GM19467 (cell line): ENCODE measurements around the gene KRTAP12-2.

Experiments
- ATAC-seq: cut with Tn5 transposase; IDR thresholded peaks from one replicate; pipeline ENCODE4 v1.9.1; 2021; ENCODE audit warnings: mild to moderate bottlenecking, moderate library complexity; ENCODE audit not compliant: unreplicated experiment

KRTAP12-2 gene

DNA sequence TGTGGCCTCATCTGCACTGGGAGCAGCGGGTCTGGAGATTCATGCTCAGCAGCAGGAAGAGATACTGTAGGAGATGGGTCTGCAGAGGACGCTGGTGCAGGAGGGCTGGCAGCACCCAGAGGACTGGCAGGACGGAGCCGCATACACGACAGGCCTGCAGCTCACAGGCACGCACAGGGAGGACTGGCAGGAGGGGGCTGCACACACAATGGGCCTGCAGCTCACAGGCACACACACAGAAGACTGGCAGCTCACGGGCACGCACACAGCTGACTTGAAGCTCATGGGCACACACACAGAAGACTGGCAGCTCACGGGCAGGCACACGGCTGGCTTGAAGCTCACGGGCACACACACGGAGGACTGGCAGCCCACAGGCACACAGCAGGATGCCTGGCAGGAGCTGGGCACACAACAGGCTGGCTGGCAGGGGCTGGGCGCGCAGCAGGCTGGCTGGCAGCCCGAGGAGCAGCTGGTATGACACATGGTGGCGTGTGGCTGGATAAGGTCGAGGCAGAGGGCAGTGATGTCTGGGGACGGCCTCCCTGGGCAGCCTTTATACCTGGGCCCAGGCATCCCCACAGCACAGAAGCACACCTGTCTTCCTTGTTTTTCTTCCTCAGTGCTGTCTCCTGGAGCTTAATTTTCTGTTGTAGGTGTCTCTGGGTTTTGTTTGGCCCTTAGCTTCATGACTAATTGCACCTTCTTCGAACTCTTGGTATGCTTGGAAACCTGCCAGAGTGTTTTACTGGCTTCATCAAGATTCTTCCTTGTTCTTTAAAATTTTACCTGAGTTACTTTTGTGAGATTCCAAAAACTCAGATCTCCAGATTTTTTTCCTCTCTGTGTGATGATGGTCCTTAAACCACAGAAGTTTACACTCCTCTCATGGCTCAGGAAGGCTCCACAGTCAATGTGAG lies at the start of gene KRTAP12-2:
Gene KRTAP12-2 (minus strand): TSS at position 527 of the 920 bp plus-strand sequence. CDS start 41 bp downstream, at position 486.
- no peak for ATAC-seq

GRCh38 chr21:44714905-44715304 lies 48.2 kb upstream of the KRTAP12-2 start:
- ATAC-seq: no peak

DNA sequence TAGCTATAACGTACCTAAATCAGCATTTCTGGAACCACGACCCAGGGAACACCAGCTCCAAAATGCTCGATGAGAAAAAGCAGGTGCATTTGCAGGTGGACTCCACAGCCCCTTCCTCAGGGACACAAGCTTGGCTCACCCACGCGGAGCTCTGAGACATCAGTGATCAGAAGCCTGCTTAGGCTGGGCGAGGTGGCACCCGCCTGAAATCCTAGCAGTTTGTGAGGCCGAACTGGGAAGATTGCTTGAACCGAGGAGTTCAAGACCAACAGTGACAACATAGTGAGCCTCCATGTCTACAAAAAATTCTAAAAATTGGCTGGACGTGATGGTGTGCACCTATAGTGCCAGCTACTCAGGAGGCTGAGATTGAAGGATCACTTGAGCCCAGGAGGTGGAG lies 47.1 kb upstream of the KRTAP12-2 start:
- ATAC-seq: no peak

DNA sequence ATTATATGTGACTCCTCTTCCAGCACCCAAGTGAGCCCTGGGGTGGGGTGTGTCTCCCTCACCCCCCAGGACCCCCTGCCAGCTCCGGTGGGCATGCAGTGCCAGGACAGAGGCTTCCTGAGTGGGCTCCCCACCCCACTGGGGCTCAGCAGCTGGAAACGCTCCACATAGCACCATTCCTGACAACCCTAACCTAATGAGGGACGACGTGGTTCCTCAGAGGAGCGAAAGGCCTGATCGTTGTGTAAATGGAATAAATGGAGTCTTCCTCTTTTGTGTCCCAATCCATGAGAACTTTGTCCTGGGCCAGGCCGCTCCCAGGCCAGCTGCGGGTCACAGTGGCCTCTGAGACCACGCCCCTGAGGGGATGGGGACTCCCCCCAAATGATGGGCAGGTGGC lies 46.4 kb upstream of the KRTAP12-2 start:
- ATAC-seq: no peak

DNA sequence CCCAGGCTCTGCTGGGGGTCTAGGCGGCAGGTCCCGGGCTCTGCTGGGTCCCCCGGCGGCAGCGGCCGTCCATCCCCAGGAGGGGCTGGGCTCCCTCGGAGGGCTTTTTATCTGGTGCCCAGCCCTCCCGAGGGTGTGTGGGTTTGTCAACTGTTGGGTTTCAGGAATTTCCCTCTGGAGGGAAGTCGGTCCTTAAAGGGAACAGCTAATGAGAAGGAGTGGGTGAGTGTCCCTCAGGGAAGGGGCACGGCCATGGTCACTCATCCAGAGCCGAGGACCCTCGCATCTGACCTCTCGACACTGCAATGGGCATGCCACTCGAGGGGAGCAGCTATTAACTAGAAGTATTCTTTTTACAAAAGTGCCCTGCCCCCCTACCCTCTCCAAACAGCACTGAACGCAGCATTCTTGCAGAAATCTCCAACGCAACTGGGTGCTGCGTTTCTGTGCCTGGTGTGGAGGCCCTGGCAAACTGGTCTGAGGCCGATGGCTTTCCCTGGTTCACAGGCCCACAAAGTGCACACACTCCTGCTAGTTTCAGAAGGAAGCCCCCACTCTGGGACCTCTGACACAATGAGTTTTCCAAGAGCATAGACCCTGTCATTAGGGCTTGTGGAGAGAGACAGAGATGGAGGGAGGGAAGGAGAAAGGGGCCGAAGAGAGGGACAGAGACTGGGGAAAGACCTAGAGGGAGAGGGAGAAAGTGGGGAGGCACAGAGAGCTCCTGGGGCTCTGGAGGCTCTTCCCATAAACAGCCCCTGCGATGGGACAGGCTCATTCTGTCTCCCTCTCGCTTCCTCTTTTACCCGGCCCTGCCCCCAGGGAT lies 45.7 kb upstream of the KRTAP12-2 start:
- no peak for ATAC-seq

DNA sequence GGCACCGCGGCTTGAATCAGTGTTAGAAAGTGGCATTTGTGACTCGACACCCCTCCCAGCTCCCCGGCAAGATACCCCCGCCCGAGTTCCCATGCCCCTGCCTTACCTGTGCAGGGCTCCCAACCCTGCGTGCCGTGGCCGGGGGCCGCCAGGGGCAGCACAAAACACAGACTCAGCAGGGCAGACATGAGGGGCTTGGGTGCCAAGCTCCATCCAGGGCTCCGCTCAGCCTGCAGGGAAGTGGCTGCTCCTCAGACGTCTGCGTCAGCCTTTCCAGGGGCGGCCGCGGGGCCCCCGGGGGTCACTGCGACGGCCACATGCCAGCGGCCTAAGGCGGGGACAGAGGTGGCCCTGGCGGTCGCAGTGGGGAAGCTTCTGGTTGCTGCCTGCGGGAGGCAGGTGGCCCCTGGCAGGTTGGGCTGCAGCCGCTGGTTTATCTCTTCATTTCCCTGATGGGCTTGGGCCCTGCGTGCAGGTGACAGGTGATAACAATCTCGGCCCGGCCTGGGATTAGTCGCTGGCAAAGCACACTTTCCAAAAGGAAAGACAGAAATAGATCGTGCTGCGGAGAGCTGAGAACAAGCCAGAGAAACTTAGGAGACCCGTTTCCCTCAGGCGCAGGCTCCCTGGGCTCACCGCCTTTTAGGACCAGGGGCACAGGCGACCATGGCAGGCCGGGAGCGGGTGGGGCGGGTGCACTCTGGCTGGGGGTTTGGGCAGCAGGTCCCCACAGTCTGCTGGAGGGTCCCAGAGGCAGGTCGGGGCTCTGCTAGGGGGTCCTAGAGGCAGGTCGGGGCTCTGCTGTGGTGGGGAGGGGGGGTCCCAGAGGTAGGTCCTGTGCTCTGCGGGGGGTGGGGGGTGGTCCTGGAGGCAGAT lies 44.8 kb upstream of the KRTAP12-2 start, which contains the start of gene TSPEAR:
Gene TSPEAR (minus strand): TSS at position 246 of the 876 bp plus-strand sequence. CDS start 58 bp downstream, at position 188.
- ATAC-seq: no peak

GRCh38 chr21:44710756-44711326 lies 44.1 kb upstream of the KRTAP12-2 start:
- ATAC-seq: no peak

GRCh38 chr21:44710294-44710665 lies 43.6 kb upstream of the KRTAP12-2 start:
- no peak for ATAC-seq

GRCh38 chr21:44709426-44710293 lies 42.9 kb upstream of the KRTAP12-2 start:
- no peak for ATAC-seq

- no peak for ATAC-seq
Measured at GRCh38 chr21:44708866-44709425, 42.2 kb upstream of the KRTAP12-2 start.

DNA sequence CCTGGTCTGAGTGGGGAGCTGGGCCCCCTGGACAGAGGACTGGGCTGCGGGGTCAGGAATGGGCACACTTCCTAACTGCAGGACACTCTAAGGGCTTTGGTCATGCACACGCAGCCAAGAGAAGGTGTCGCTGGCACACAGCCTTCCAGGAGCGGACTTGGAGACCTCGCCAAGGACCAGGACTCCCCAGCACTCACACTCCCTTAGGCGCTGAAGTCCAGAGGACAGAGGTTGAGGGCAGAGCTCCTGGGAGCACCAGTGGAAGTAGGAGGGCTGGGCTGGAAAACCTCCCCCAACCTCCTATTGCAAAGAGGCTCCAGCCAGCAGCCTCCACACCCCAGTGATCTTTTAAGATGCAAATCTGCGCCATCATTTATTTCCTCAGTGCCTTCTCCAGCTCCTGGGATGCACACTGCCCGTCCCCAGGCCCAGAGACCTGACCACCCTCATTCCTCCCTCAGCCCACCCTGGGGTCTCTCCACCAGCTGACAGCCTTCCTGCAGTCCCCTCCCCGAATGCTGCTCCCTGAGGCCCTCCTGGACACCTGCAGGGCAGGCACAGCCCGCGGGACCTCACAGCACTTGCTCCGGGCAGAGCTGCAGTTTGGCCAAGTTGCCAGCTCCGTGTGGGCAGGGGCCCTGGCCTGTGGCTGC lies 41.6 kb upstream of the KRTAP12-2 start:
- no peak for ATAC-seq

DNA sequence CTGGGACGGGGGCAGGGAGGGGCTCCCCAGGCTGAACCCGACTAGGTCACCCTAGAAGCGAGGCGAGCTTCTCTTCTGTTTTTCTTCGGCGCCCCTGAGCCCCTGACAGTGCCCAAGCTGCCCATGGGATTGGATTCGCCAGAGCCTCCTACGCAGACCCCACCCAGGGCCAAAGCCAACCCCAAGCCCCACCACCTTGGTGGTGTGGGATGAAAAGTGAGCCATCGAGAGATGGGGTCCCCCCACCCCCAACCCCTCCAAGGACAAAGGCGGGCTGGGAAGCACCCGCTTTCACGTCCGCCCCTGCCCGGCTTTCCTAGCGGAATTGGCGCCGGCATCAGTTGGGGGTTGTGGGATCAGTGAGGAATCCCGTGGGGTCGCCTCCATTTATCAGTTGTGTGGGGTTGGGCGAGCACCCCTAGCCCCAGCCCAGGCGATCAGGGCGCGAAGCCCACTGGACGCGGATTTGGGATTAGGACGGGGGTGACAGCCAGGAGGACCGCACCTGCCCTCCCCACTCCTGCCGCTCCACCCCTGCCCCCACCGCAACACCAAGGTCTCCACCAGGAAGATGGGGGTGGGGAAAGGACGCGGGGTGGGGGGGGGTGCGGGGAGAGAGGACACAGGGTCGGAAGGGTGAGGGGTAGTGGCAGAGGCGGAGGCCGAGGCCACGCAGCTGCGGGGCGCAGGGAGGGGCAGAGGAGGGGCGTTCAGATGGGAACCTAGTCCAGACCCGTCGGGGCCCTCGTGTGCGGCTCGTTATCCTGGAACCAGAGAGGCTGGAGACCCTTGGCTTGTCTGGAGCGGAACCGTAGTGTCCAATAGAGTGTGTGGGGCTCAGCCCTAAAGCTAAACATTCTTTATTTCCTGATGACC lies 40.2 kb upstream of the KRTAP12-2 start:
- ATAC-seq: no peak

GRCh38 chr21:44706026-44706705 lies 39.4 kb upstream of the KRTAP12-2 start:
- ATAC-seq: no peak

GRCh38 chr21:44704636-44705001 lies 37.9 kb upstream of the KRTAP12-2 start:
- no peak for ATAC-seq

GRCh38 chr21:44703731-44704635 lies 37.3 kb upstream of the KRTAP12-2 start:
- ATAC-seq: no peak
